Measurements from ENCODE around the gene ARL15. TPM values are rescaled to one million over a fixed set of nuclear protein-coding genes. Genes with fewer than 3 reads are reported as not detected.

The ARL15 gene
- total RNA-seq, 2 donors from 2014 or later: 11.4 to 22.8 TPM

DNA sequence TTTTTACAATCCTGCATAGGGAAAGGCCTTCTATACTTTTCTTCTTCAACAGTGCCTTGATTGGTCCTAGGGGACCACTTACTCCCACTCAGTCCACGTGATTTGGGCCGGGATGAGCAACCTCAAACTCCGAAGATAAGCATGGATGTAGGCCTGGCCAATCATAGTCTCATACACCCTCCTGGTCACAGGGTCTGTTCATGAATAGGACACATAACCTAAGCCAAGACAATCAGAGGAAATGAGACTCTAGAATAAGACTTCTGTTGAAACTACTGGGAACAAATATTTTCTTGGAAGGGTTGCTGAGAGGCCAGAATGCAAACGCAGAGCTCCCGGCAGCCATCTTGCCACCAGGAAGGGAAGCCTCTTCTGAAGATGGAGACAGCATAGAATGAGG is 68.1 kb downstream of the ARL15 start:
- Histone ChIP-seq H3K4me3 (no peak overlapping the region), H3K36me3 (no peaks in the 10 kb centered on the region), H3K27me3 (no peaks in the 10 kb centered on the region), H3K4me1 (no peaks in the 10 kb centered on the region), H3K27ac (no peak overlapping the region), H3K9me3 (no peaks in the 10 kb centered on the region)
- no peak for DNase-seq (ENCODE audit: low spot score)
- TF ChIP-seq, protein P1, sequence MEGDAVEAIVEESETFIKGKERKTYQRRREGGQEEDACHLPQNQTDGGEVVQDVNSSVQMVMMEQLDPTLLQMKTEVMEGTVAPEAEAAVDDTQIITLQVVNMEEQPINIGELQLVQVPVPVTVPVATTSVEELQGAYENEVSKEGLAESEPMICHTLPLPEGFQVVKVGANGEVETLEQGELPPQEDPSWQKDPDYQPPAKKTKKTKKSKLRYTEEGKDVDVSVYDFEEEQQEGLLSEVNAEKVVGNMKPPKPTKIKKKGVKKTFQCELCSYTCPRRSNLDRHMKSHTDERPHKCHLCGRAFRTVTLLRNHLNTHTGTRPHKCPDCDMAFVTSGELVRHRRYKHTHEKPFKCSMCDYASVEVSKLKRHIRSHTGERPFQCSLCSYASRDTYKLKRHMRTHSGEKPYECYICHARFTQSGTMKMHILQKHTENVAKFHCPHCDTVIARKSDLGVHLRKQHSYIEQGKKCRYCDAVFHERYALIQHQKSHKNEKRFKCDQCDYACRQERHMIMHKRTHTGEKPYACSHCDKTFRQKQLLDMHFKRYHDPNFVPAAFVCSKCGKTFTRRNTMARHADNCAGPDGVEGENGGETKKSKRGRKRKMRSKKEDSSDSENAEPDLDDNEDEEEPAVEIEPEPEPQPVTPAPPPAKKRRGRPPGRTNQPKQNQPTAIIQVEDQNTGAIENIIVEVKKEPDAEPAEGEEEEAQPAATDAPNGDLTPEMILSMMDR (IDR thresholded peaks at IDR 0.05): no peak

DNA sequence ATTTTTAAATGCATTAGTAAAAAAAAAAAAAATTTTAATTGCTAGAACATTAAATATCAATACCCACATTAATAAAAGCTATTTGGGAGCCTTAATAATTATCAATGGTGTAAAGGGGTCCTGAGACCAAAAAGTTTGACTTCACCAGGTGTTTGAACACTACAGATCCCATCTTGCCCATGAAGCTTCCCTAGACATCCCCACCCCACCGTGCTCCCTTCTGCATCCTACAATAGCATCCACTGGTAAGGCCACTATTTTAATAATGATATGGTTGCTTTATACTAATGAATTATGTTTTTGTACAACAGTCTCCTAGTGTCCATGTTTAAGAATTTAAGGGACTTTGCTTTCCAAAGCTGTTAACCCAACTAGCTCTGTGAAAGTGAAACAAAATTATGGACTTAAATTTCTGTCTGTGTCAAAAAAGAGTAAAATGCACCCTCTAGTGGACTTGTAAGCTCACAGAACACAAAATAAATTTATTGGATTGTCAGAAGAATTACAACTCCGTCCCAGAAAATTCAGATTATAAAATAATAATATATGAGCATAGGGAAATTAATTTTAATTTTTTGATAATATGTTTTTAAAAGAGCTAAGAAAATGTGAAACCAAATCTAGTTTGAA is 76.0 kb downstream of the ARL15 start:
- no peak overlapping the region for H3K4me3 ChIP-seq
- H3K36me3 ChIP-seq: no peaks in the 10 kb centered on the region
- TF ChIP-seq, protein P1 (IDR thresholded peaks at IDR 0.05): peak in 1 of 2 donors; percentile 62
- H3K4me1 ChIP-seq: no peaks in the 10 kb centered on the region
- no peak for DNase-seq (ENCODE audit: low spot score)
- no peaks in the 10 kb centered on the region for H3K9me3 ChIP-seq
- H3K27me3 ChIP-seq: no peaks in the 10 kb centered on the region
- H3K27ac ChIP-seq: no peak overlapping the region

DNA sequence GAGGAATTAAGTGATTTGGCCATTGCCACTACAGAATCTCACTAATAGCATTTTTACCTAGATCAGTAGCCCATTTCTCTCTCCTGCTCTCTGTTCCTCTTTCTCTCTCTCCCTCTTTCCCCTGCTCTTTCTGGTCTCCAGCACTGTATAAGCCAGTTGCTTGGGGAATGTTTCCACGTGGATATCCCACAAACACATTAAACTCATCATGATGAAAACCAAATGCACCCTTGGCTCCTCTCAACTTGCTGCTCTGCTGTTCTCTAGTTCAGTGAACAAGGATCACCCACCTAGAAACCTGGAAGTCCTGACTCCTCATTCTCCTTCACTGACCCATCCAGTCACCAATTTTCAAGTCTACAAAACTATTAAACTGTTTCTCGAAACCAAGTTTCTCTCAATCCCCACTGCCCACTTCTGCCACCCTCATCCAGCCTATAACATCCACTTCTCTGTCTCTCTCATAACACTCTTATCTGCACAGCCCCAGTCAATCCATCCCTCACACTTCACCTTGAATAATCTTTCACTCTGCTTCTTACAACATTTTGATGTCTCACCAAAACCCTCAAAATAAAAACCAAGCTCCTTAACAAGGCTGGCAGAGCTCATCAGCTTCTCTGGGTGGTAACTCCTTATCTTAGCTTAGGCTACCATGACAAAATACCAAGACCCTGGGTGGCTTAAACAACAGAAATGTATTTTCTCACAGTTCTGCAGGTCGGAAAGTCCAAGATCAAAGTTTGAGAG is 79.3 kb downstream of the ARL15 start:
- no peak overlapping the region for H3K27ac ChIP-seq
- no peaks in the 10 kb centered on the region for H3K27me3 ChIP-seq
- H3K4me1 ChIP-seq: peaks cover 0 to 5% of the 10 kb centered on the region in 2 donors
- H3K36me3 ChIP-seq: no peaks in the 10 kb centered on the region
- no peaks in the 10 kb centered on the region for H3K9me3 ChIP-seq
- TF ChIP-seq, protein P1 (IDR thresholded peaks at IDR 0.05): no peak
- DNase-seq (ENCODE audit: low spot score): no peak
- no peak overlapping the region for H3K4me3 ChIP-seq

DNA sequence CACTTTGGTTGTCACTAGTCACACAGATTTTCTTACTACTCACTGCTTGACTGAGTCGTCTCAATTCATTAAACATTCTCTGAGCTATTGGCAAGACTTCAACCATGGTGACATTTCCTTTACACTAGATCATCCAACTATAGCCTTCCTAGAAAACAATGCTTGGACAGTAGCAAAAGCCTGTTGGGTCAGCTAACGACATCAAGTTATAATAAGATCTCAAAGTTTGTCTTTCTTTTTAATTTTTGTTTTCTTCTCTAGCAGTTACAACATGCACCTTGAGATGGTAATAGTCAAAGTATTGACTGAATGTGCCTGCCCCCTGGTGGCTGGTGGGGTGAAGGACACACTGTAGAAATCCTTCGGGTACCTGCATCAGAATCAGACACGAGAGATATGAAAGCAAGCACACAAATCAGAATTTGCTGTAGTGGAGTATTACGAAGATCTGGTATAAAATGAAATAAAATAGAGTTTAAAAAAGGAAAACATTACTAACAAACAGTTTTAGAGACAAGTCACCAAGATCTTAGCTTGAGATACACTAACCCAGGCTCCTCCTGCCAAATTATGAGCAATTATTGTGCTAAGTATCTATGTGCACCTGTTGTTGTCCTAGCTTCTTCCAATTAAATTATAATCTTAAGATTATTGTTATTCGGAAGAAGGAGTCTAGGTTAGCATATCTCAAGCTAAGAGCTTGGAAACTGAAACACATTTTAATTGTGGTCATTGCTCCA is 81.2 kb downstream of the ARL15 start:
- peak; percentile 86 for DNase-seq (ENCODE audit: low spot score)
- Histone ChIP-seq H3K27ac (no peak overlapping the region), H3K36me3 (no peaks in the 10 kb centered on the region), H3K27me3 (no peaks in the 10 kb centered on the region), H3K4me1 (peaks cover 0 to 6% of the 10 kb centered on the region in 2 donors), H3K9me3 (no peaks in the 10 kb centered on the region), H3K4me3 (no peak overlapping the region)
- TF ChIP-seq, protein P1 (IDR thresholded peaks at IDR 0.05): peak; percentile 90 to 92

DNA sequence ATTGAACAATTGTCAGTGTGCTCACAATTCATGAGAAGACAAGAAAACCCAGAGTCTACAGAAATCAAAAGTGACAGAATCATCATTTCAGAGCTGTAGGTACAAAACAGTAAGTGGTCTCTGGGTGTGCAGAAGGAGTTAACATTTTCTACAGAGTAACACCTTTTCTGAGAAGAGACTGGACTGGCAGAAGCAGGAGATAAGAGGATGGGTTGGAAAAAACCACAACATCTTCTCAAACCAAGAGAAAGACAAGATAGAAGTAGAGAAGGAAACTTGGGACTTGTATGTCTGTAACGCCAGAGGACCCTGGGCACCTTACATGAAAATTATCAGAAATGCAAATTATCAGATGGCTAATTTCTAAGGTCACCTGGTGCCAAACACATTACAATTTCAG is 82.6 kb downstream of the ARL15 start:
- no peaks in the 10 kb centered on the region for H3K27me3 ChIP-seq

More for the DNA sequence above, 82.6 kb downstream of the ARL15 start:
- Histone ChIP-seq H3K36me3 (no peaks in the 10 kb centered on the region), H3K9me3 (no peaks in the 10 kb centered on the region), H3K27ac (no peak overlapping the region), H3K4me3 (no peak overlapping the region), H3K4me1 (peaks cover 0 to 6% of the 10 kb centered on the region in 2 donors)
- no peak for DNase-seq (ENCODE audit: low spot score)
- TF ChIP-seq, protein P1 (IDR thresholded peaks at IDR 0.05): no peak
